OCI-LY7 (cell line): Measurements from ENCODE around the gene FOXP1.

Source experiments
- EZH2phosphoT487 ChIP-seq: fragments of 200-600 bp; sonication (generic); IDR thresholded peaks from 2 replicates; pipeline ENCODE4 v1.6.1; 2018; ENCODE audit warnings: low read depth, borderline replicate concordance, mild to moderate bottlenecking, mixed run types, antibody characterized with exemption, low read length, moderate library complexity, mixed read lengths
- TF ChIP-seq, protein P1 (sequence below): fragments of 200-600 bp; sonication (generic); conservative IDR thresholded peaks from 2 replicates; pipeline ENCODE4 v1.5.1; 2014; ENCODE audit warnings: mild to moderate bottlenecking, antibody characterized with exemption, low read length, moderate library complexity, mixed read lengths

DNA sequence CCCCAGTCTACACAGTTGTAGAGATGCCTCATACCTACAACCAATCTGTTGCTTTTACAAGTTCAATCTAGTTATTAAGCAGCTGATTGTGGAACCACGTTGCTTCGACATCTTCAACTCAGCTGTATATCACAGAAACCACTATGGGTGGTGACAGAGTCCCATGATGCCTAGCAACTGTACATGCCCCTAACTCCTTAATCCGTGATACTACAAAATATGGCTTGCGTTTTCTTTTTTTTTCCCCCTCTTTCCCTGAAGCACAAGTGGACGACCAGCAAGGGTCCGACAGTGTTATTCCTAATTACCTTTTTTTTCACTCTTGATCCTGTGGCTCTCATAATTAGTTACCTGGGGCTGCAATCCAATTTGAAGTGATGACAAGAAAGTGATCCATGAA lies 478.6 kb downstream of the FOXP1 start:
- TF ChIP-seq, protein P1, sequence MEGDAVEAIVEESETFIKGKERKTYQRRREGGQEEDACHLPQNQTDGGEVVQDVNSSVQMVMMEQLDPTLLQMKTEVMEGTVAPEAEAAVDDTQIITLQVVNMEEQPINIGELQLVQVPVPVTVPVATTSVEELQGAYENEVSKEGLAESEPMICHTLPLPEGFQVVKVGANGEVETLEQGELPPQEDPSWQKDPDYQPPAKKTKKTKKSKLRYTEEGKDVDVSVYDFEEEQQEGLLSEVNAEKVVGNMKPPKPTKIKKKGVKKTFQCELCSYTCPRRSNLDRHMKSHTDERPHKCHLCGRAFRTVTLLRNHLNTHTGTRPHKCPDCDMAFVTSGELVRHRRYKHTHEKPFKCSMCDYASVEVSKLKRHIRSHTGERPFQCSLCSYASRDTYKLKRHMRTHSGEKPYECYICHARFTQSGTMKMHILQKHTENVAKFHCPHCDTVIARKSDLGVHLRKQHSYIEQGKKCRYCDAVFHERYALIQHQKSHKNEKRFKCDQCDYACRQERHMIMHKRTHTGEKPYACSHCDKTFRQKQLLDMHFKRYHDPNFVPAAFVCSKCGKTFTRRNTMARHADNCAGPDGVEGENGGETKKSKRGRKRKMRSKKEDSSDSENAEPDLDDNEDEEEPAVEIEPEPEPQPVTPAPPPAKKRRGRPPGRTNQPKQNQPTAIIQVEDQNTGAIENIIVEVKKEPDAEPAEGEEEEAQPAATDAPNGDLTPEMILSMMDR = no peak
- no peak for TF ChIP-seq EZH2phosphoT487
